ENCODE measurements around the gene NAGA.
"Not testable (repeated sequence)": the region's sequence is repeated elsewhere in the genome, so short reads cannot be mapped to it uniquely, and the experiment has no call there.

Gene NAGA

GRCh38 chr22:42074846-42075676, 4.4 kb upstream of the NAGA start:
- no peak for DNase-seq (ENCODE audit: low spot score)

GRCh38 chr22:42074132-42074811, 3.7 kb upstream of the NAGA start, which contains the start of gene PHETA2:
Gene PHETA2 (plus strand): TSS chr22:42074248. CDS start chr22:42077294, 3,046 bp downstream.
- peak; percentile 53 for DNase-seq (ENCODE audit: low spot score)

- no peak for DNase-seq (ENCODE audit: low spot score)
Observed at GRCh38 chr22:42073621-42074041, 3.0 kb upstream of the NAGA start.

- no peak for DNase-seq (ENCODE audit: low spot score)
Observed at GRCh38 chr22:42072606-42073330, 2.2 kb upstream of the NAGA start.

GRCh38 chr22:42071508-42071907, 896 bp upstream of the NAGA start:
- DNase-seq (ENCODE audit: low spot score) = not testable (repeated sequence)

DNA sequence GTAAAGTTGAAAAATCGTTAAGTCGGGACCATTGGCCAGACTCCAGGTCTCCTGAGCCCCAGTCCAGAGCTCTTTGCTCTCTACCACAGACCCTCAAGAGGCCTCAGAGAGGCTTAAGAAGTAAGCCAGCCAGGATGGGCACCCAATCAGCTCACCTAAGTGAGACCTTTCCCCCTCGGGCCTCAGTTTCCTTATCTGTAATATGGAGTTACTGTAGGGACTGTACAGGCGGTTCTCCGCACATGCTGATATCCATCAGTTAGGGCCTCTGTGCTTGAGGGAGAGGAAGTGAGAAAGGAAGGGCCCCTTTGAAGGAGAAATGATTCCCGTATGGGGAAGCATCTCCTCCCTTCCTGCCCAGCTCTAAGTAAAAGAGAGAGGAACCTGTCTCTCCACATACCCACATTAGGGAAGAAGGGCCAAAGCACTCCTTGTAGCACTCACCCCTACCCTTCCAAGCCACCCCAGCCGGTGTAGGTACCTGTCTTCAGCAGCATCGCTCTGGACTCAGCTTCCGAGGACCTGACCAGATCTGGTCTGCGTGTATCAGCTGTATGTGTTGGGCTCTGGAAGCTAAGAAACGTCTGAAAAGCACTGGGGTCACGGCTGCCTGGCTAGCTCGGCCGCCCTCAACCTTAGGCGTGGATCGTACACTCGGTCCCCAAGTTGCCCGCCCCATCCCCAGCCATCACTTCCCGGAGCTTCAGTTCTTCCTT, 653 bp downstream of the NAGA start:
- DNase-seq (ENCODE audit: low spot score) = no peak

- DNase-seq (ENCODE audit: low spot score) = no peak
Observed at GRCh38 chr22:42068291-42068690, 2.3 kb downstream of the NAGA start.

GRCh38 chr22:42067671-42068251, 2.9 kb downstream of the NAGA start:
- DNase-seq (ENCODE audit: low spot score) = no peak

DNA sequence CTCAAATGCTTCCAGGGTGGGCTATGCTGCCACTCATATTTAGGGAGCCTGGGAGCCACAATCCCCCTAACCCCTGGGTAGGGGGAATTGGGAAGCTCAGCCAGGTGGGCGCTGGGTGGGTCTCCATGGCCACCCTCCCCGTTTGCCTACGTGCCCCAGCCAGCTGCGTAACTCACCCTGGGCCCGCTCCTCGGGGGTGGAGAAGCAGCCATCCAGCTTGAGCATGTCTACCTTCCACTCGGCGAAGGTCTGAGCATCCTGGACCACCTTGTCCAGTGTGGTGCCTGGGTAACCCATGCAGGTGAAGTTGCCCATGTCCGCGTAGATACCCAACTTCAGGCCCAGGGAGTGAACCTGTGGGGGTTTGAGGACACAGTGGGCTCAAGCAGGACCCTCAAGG, 3.7 kb downstream of the NAGA start:
- no peak for DNase-seq (ENCODE audit: low spot score)

DNA sequence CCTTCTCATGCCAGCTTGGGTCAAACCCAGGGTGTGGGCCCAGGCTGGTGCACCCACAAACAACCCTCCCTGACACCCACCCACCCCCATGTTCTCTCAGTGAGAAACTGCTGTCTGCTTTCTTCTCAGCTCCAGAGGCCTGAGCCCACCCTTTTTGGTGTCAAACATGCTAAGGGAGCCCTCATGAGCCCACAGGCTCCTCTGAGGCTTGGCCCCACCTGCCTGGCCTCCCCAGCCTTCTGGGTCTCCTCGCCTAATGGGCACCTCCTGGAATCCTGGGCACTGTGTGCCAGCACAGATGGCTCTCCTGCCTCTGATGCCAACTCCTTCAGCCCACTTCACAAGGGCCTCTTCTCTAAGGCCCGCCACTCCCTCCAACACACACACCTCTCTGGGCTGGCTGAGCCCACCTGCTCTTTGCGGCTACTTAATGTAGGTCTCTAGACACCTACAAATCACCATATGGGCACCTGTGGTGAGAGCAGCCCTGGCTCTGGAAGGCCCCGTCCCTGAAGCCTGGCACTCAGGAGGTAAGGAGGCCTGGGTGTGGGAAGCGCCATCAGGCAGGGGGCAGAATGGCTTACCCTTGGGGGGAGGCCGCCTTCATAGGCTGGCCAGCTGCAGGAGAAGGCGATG, 4.4 kb downstream of the NAGA start:
- DNase-seq (ENCODE audit: low spot score) = no peak

DNA sequence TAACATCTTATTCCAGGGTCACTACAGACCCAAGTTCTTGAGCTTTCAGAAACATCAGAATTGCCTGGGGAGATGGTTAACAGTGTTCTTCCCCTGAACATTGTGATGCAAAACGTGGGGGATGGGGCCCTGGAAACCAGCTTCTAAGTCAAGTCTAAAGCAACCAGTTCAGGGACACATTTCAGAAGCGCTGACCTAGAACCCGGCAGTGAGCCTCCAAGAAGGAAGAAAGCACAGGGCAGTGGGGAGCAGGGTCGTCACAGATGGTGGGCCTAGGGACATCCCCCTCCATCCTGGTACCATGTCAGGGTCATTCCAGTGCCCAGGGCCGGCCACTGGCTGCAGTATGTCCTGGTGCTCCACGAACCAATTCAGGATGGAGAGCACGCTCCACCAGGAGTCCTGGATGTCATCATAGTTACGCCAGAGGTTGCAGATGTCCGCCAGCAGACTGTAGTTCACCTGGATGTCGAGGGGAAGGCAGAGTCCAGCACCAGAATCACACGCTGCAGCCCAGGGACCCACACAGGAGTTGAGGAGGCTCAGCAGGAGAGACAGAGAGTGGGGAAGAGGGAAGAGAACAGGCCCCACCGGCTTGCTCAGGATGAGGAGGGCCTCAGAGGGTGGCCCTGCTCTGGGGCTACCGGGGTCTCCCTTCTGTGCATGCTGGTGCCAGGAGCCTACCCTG, 5.0 kb downstream of the NAGA start:
- DNase-seq (ENCODE audit: low spot score) = no peak

DNA sequence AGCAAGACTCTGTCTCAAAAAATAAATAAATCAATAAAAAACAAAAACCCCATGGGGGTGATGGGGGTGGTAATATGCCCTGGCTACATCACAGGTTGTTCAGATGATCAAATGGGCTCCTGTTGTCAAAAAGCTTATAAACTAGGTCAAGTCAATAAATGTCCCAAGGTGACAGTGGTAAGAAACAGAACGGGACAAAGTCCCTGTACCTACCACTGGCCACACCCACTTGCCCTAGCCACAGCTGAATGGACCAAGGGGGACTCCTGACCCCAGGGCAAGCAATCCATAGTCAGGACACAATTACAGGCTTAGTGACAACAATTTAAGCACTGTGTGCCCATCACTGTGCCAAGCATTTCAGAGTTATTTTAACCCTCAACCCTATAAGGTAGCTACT, 6.0 kb downstream of the NAGA start:
- no peak for DNase-seq (ENCODE audit: low spot score)

GRCh38 chr22:42062506-42063170, 8.0 kb downstream of the NAGA start:
- no peak for DNase-seq (ENCODE audit: low spot score)

DNA sequence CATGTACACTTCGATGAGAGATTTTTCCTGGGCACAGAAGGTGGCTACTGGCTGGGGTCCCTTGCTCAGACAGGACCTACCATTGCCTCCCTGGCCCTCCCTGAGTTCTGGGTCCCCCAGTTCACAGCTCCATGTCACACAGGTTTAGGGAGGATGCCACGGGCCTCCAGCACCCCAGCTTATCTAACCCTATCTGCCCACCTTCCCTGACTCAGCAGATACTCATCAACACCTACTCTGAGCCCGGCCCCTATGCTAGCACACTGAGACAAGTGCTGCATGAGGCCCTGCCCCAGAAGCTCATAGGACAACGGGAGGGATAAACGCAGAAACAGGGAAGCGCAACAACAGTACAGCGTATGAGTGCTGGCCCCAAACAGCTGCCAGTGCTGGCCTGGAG, 9.6 kb downstream of the NAGA start:
- DNase-seq (ENCODE audit: low spot score) = no peak

GRCh38 chr22:42060489-42060888, 10.1 kb downstream of the NAGA start:
- no peak for DNase-seq (ENCODE audit: low spot score)

DNA sequence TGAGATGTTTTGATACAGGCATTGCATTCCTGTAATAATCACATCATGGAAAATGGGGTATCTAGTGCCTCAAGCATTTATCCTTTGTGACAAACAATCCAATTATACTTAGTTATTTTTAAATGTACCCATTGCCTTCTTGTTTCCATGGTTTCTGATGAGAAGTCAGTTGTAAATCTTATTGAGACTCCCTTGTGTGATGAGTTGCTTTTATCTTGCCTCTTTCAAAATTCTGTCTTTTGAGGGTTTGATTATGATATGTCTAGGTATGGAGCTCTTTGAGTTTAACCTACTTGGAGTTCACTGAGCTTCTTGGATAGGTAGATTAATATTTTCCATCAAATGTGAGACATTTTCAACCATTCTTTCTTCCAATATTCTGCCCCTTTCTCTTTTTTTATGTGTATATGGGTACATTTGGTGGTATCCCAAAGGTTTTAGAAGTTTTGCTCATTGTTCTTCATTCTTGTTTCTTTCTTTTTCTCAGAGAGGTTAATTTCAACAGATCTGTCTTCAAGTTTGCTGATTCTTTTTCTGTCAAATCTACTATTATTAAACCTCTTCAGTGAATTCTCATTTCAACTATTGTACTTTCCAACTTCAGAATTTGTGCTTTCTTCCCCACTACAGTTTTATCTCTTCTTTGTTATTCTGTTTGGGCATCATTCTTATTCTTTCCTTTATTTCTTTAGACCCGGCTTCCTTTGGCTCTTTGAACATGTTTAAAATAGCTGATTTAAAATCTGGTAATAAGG, 13.7 kb downstream of the NAGA start:
- DNase-seq (ENCODE audit: low spot score) = no peak

GRCh38 chr22:42052765-42053164, 17.8 kb downstream of the NAGA start:
- DNase-seq (ENCODE audit: low spot score) = no peak

DNA sequence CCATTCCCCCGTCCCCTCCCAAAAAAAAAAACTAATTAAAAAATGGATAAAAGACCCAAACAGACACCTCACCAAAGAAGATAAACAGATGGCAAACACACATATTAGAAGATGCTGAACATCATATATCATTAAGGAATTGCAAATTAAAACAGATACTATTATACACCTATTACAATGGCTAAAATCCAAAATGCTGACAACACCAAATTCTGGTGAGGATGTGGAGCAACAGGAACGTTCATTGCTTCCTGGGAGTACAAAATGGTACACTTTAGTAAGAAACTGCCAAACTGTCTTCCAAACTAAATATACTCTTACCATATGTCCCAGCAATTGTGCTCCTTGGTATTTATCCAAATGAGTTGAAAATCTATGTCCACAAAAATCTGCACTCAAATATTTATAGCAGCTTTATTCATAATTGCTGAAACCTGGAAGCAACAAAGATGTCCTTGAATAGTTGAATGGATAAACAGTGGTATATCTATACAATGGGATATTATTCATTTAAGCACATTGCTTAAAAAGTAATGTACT, 19.9 kb downstream of the NAGA start:
- DNase-seq (ENCODE audit: low spot score) = no peak

DNA sequence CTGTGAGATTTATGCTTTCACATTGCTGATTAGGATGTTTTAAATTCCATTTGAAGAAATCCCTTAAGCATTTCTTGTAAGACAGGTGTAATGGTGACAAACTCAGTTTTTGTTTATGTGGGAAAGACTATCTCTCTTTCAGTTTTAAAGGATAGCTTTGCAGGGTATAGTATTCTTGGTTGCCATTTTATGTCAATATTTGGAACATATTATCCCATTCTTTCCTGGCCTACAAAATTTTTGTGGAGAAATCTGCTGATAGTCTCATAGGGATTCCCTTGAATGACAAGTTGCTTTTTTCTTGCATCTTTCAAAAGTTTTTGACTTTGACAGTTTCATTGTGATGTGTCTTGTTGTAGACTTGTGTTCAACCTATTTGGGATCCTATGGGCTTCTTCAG, 28.8 kb downstream of the NAGA start:
- no peak for DNase-seq (ENCODE audit: low spot score)
